Medulla oblongata (tissue), 1 donor: ENCODE data around the gene C2CD4A.

Experiments used
- DNase-seq: peaks from one replicate; pipeline ENCODE4 v3.0.0-alpha.2; 2015; ENCODE audit errors: extremely low spot score

The C2CD4A gene

GRCh38 chr15:62103431-62103830 lies 36.7 kb downstream of the C2CD4A start:
- DNase-seq = no peak

GRCh38 chr15:62104401-62104800 lies 37.6 kb downstream of the C2CD4A start:
- DNase-seq = no peak

- no peak for DNase-seq
Measured at GRCh38 chr15:62104846-62105245, 38.1 kb downstream of the C2CD4A start.

- no peak for DNase-seq
Measured at GRCh38 chr15:62105266-62105665, 38.5 kb downstream of the C2CD4A start.

GRCh38 chr15:62106096-62106495 lies 39.3 kb downstream of the C2CD4A start:
- DNase-seq = no peak

- DNase-seq = no peak
Measured at GRCh38 chr15:62107571-62108121, 40.9 kb downstream of the C2CD4A start.

- no peak for DNase-seq
Measured at GRCh38 chr15:62108411-62108810, 41.6 kb downstream of the C2CD4A start.

- no peak for DNase-seq
Measured at GRCh38 chr15:62109437-62109836, 42.7 kb downstream of the C2CD4A start.

GRCh38 chr15:62109982-62110851 lies 43.4 kb downstream of the C2CD4A start:
- no peak for DNase-seq

- DNase-seq = no peak
Measured at GRCh38 chr15:62112081-62112480, 45.3 kb downstream of the C2CD4A start.

- DNase-seq = no peak
Measured at GRCh38 chr15:62112616-62113593, 46.1 kb downstream of the C2CD4A start.

- no peak for DNase-seq
Measured at GRCh38 chr15:62115847-62116246, 49.1 kb downstream of the C2CD4A start.

- DNase-seq = no peak
Measured at GRCh38 chr15:62118520-62119226, 51.9 kb downstream of the C2CD4A start.

GRCh38 chr15:62119227-62119864 lies 52.6 kb downstream of the C2CD4A start:
- peak; percentile 18 for DNase-seq

GRCh38 chr15:62119874-62120273 lies 53.1 kb downstream of the C2CD4A start:
- no peak for DNase-seq
